Neural crest cell (in vitro differentiated cells): ENCODE results near the gene CLTCL1. TPM values are rescaled to one million over a fixed set of nuclear protein-coding genes. Genes with fewer than 3 reads are reported as not detected.

ENCODE experiments used
- DNase-seq: peaks from one replicate; pipeline ENCODE4 v3.0.0; 2021; ENCODE audit warnings: low read depth, mixed read lengths, low spot score
- H3K27ac Mint-ChIP-seq: one replicate; pipeline ENCODE4 v1.8.0; 2021; ENCODE audit warnings: mild to moderate bottlenecking, mixed read lengths; ENCODE audit not compliant: unreplicated experiment
- H3K27me3 Mint-ChIP-seq: 2 replicates; pipeline ENCODE4 v1.8.0; 2021; ENCODE audit warnings: low read depth, mild to moderate bottlenecking, mixed read lengths
- H3K36me3 Mint-ChIP-seq: 2 replicates; pipeline ENCODE4 v1.8.0; 2021; ENCODE audit warnings: low read depth, mild to moderate bottlenecking, mixed read lengths
- H3K4me1 Mint-ChIP-seq: 2 replicates; pipeline ENCODE4 v1.8.0; 2021; ENCODE audit warnings: mixed read lengths
- H3K4me3 Mint-ChIP-seq: one replicate; pipeline ENCODE4 v1.8.0; 2021; ENCODE audit warnings: mild to moderate bottlenecking, mixed read lengths
- H3K9me3 Mint-ChIP-seq: 2 replicates; pipeline ENCODE4 v1.8.0; 2021; ENCODE audit warnings: mixed read lengths
- total RNA-seq: library from RNA; stranded (reverse); gene quantifications from 2 replicates; pipeline ENCODE4 v1.2.1, GENCODE V29; 2021
- TF ChIP-seq, protein P1 (sequence below): fragments of 200-600 bp; sonication (generic); conservative IDR thresholded peaks from 2 replicates; pipeline ENCODE4 v1.5.0; 2021; ENCODE audit warnings: antibody characterized with exemption, mild to moderate bottlenecking

CLTCL1 gene
- total RNA-seq, 1 donor from 2014 or later, result 7.2 TPM

DNA sequence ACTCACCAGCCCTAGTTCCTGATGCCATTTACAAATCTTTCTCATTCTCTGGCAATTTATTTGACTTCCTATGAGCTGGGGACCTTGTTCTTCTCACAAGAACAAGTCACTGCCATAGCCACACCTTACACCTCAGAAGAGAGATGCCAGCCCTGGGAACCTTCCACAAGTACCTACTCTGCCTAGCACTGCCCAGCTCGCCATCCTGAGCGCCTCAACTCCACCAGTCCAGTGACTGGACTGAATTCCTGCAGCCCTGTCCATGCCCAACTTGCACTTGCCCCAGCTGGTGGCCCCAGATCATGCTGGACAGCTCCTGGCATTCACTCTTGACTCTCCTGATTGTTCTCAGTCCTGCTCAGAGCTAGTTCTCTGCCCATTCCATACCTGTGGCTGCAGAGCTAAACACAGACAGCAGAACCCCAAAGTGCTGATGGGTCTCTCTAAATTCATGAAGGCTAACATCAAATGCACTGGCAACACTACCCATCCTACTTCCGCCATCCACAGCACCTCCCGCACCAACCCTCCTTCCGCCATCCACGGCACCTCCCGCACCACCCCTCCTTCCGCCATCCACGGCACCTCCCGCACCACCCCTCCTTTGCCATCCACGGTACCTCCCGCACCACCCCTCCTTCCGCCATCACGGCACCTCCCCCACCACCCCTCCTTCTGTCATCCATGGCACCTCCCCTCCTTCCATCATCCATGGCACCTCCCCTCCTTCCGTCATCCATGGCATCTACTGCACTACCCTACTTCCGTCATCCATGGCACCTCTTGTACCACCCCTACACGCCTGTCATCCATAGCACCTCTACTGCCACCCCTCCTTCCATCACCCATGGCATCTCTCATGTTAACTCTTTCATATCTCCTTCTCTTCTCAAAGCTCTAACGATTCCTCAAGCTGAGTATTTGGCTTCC is 89.4 kb downstream of the CLTCL1 start:
- Mint-ChIP-seq H3K9me3 (peaks cover 3% of the 10 kb centered on the region), H3K36me3 (peaks cover 4% of the 10 kb centered on the region), H3K27me3 (no peaks in the 10 kb centered on the region), H3K4me3 (no peak overlapping the region), H3K27ac (no peak overlapping the region), H3K4me1 (no peaks in the 10 kb centered on the region)
- TF ChIP-seq, protein P1, sequence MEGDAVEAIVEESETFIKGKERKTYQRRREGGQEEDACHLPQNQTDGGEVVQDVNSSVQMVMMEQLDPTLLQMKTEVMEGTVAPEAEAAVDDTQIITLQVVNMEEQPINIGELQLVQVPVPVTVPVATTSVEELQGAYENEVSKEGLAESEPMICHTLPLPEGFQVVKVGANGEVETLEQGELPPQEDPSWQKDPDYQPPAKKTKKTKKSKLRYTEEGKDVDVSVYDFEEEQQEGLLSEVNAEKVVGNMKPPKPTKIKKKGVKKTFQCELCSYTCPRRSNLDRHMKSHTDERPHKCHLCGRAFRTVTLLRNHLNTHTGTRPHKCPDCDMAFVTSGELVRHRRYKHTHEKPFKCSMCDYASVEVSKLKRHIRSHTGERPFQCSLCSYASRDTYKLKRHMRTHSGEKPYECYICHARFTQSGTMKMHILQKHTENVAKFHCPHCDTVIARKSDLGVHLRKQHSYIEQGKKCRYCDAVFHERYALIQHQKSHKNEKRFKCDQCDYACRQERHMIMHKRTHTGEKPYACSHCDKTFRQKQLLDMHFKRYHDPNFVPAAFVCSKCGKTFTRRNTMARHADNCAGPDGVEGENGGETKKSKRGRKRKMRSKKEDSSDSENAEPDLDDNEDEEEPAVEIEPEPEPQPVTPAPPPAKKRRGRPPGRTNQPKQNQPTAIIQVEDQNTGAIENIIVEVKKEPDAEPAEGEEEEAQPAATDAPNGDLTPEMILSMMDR, result no peak
- no peak for DNase-seq

DNA sequence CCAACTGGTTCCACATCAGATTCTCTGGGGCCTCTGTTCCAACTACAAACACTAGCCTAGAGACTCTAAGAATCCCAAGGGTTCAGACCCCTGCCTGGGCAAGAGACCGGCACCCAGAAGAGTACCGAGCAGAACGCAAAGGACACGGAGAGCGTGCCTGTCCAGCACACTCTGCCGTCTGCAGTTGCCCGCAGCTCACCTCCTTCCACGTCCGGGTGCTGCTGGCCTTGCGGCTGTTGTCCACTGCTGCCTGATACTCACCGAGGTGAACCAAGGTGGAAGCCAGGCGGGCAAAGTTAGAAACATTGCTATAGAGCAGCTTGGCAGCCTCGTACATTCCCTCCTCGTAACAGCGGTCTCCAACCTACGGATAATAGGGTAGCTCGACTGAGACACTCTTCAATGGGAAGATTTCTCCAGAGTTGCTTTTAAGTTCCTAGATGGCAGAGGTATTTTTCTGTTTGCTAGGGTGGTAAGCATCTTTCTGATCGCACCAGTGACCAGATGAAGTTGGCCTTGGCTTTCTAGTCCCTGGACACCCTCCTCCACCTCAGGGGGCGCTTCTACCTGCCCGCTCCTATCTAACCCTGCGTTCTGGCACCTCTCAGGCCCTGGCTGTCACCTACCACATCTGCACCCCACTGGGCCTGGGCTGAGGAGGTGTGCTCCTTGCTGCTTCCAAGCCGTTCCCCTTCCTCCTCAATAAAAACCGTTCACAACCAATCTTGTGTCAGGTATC is 90.2 kb downstream of the CLTCL1 start:
- no peak for DNase-seq
- H3K4me1 Mint-ChIP-seq, result no peaks in the 10 kb centered on the region
- no peak overlapping the region for H3K4me3 Mint-ChIP-seq
- H3K9me3 Mint-ChIP-seq, result peaks cover 3% of the 10 kb centered on the region
- no peaks in the 10 kb centered on the region for H3K27me3 Mint-ChIP-seq
- TF ChIP-seq, protein P1, result no peak
- peaks cover 4% of the 10 kb centered on the region for H3K36me3 Mint-ChIP-seq
- H3K27ac Mint-ChIP-seq, result no peak overlapping the region

DNA sequence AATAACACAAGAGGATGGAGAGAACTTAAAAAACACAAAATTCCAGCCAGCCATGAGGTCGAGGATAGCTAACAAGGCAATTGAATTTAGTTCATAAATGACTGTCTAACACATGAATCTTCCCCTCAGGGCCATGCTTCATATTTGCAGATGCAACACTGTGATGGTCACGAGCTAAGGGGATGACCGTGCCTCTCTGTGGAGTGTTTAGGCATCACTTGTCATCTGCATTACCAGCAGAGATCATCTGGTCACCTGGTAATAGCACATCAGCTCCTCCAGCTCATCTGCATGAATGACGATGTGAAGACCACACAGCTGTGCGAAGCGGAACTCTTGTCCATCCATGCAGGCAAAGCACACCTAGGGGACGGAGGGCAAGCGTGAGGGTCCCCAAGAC is 92.0 kb downstream of the CLTCL1 start:
- peaks cover 4% of the 10 kb centered on the region for H3K36me3 Mint-ChIP-seq
- H3K9me3 Mint-ChIP-seq, result peaks cover 3% of the 10 kb centered on the region
- no peak overlapping the region for H3K27ac Mint-ChIP-seq
- DNase-seq, result no peak
- no peaks in the 10 kb centered on the region for H3K4me1 Mint-ChIP-seq
- H3K27me3 Mint-ChIP-seq, result no peaks in the 10 kb centered on the region
- TF ChIP-seq, protein P1, result no peak
- H3K4me3 Mint-ChIP-seq, result no peak overlapping the region

DNA sequence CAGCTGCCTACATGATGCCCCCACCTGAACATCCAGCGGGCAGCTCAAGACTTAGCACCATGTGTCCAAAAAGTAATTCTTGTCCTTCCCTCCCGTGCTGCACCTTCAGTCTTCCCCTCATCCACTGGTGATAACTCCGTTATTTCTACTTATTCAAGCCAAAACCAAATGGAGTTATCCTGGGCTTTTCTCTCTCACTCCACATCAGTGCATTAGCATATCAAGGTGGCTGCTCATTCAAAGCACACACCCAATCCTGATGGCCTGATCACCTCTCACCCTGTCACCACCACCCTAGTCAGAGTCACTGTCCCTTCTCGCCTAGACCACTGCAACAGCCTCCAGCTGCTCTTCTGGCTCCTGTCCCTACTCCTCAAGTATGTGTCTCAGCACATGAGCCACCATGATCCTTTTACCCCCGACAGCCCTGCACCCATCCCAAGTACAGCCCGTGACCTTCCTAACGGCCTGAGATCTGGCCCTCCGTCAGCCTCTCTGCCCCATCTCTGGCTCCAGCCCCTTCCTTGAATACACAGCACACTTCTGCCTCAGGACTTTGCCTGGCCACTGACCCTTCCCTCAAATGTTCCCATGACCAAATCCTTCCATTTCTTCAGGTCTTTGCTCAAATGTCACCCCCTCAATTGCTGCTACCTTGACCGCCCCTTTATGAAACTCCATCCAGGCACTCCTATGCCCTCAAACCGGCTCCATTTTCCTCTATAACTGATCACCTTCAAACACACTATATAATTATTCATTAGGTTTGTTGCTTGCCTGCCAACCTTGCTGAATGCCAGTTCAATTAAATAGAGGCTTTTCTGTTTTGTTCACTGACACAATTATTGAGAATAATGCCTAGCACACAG is 93.3 kb downstream of the CLTCL1 start:
- DNase-seq, result no peak
- Mint-ChIP-seq H3K4me1 (no peaks in the 10 kb centered on the region), H3K4me3 (no peak overlapping the region), H3K27me3 (no peaks in the 10 kb centered on the region), H3K9me3 (peaks cover 6% of the 10 kb centered on the region), H3K36me3 (peaks cover 8% of the 10 kb centered on the region), H3K27ac (no peak overlapping the region)
- TF ChIP-seq, protein P1, result no peak
